ENCODE data around the gene HTRA3. TPM values are rescaled to one million over a fixed set of nuclear protein-coding genes. Genes with fewer than 3 reads are reported as not detected.

The HTRA3 gene
- total RNA-seq, 1 experiment from 2014 or later, result 0.16 TPM

DNA sequence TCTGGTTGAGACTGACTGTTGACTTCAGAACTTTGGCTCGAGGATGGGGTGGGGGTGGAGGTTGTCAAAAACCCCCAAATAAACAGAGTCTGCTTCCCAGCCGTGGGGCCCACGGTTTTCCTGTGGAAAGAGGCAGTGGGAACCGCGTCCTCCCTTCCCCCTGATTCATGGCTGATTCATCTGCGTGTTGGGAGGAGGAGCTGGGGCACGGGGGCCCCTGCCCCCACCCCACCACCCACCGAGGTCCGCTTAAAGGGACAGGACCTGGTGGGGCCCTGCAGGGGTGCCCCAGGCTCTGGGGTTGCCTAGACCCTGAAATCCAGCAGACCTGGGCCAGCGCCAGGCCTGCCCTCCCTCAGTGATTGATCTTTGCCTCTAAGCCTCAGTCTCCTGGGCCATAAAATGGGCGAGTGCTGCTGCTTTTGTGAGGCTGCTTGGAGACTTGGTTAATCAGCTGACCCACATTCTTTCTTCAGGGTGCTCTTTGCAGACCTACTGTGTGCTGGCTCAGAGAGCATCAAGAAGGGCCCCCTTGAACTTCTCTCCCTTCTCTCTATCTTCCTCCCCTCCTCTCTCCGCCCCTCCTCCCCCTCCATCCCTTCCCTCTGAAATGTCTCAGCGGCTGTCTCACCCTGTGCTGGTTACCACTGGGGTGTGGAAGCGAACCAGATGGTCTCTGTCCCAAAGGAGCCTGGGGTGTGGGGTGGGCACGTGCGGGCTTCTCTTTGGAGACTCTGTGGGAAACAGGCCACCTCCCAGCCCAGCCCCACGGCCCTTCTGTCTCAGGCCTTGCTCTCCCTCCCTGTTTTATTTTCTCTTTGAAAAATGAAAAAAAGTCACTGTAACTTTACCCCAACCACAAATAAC is 9.1 kb downstream of the HTRA3 start:
- DNase-seq (ENCODE audit: low read depth), result peak; percentile 84

- no peak for DNase-seq (ENCODE audit: low read depth)
Observed at GRCh38 chr4:8279321-8280157, 10.0 kb downstream of the HTRA3 start.

DNA sequence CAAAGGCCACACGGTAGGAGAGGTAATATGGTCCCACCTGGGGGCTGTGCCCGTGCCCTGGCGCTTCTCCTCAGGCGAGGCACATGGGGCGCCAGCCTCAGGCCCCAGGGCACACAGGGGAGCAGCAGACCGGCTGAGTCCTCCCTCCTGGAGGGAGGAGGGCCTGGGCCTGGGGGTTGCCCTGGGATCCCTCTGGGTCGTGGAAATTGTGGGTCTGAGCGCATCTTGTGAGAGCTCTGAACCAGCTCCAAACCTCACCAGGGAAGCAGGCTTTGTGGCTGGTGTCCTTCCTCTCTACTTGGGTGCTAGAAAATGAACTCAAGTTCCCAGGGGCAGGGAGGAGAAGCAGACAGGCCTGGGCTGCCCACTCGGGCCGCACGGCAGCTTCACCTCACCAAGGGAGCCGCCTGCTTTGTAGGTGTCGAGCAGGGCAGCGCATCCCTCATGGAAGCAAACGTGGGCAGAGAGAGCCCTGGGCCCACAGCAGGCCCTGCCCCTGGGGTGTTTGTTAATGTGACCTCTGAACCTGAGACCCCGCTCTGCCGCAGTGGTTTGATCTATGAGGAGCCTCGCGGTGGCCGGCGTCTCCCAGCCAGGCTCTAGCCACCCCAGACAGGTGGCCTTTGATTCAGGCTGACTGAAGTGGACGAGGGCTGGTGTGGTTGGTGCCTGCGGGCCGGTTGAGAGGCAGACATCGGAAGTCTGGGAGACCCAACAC is 10.8 kb downstream of the HTRA3 start:
- no peak for DNase-seq (ENCODE audit: low read depth)

DNA sequence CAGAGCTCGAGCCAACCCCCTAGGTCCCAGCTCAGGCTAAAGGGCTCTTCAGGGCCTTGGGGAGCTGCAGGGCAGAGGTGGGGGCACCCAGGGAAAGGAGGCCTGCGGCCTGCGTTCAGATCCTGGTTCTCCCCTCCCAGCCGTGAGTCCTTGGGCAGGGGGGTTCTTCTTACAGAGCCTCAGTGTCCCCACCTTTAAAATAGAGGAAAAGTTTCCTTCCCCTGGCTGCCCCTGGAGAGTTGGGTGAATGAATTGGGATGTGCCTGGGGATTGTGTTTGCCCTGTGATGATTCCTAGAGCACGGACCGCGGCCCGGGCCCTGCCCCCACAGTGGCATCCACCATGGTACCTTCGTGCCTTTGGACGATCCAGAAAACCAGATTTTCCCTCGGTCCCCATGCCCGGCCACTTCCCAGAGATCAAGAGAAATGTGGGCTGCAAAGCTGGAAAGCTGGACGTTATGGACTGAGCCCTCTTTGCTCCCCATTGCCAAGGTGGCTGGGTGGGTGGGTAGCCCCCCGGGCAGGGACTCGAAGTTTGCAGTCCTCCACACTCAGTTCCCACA is 11.4 kb downstream of the HTRA3 start:
- DNase-seq (ENCODE audit: low read depth), result no peak

GRCh38 chr4:8281519-8282133 is 12.1 kb downstream of the HTRA3 start:
- DNase-seq (ENCODE audit: low read depth), result no peak

DNA sequence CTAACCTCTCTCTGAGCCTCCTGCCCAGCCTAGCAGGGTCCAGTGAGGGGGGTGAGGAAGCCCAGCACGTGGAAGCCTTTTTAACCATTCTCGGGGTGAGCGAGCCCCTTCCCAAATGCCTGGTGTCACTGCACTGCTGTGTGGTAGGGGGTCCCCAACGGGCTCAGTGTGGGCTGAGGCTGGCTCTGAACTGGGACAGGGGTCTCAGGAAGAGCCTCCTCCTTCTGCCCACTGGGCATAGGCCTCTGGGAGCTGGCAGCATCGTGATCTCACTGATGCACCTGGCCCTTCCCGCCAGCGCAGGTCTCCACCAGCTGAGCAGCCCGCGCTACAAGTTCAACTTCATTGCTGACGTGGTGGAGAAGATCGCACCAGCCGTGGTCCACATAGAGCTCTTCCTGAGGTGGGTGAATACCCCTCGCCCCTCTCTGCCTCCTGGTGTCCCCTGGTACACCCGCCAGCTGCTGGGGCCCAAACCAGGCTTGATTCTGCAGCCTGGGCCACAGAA is 12.6 kb downstream of the HTRA3 start:
- no peak for DNase-seq (ENCODE audit: low read depth)

DNA sequence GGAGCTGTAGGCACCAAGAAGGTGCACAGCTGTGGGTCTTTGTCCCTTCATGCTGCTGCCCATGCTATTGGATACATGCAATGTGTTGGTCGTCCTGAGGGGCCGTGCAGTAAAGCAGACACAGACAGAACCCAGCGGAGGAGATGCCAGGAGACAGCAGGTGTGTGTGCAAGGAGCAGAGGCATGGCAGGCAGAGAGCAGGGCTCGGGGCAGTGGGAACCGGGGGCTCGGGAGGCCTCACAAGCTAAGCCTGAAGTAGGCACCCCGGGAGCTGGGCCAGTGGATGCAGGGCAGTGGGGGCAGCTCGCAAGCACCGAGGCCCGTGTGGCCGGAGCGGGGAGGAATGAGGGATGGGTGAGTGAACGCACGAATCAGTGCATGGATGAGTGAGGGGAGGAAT is 13.2 kb downstream of the HTRA3 start:
- DNase-seq (ENCODE audit: low read depth), result no peak

DNA sequence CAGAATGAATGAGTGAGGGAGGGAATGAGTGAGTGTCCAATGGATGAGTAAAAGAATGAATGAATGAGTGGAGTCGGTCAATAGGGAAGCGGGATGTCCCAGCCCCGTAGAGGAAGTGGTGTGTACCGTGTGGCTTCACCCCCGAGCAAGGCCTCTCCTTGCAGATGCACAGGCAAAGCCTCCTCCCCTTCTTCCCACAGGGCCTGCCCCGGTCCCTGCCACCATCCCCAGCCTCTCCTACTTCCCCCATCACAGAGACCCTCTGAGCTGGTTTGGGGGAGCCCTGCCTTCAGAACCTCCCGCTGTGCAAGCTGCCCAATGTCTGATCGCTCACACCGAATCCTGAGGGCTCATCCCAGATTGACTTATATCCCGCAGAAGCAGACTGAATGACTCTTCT is 13.6 kb downstream of the HTRA3 start:
- DNase-seq (ENCODE audit: low read depth), result no peak

GRCh38 chr4:8283631-8284121 is 14.1 kb downstream of the HTRA3 start:
- no peak for DNase-seq (ENCODE audit: low read depth)

DNA sequence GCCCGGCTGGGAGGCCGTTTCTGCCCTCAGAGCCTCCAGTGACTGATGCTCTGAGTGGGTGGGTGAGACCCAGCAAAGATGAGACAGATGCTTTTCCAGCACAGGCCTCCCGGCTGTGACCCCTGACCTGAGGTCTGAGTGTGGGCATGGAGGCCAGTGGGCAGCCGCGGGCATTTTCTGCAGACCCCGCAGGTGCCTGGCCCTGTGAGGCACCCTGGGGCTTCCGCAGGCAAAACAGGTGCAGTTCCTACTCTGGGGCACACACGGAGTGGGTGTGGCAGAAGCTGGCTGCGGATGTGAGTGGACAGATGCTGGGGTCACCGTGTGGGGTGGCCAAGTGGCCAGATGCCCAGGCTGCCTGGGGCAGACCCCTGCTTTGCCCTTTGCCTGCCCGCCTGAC is 14.8 kb downstream of the HTRA3 start:
- no peak for DNase-seq (ENCODE audit: low read depth)

DNA sequence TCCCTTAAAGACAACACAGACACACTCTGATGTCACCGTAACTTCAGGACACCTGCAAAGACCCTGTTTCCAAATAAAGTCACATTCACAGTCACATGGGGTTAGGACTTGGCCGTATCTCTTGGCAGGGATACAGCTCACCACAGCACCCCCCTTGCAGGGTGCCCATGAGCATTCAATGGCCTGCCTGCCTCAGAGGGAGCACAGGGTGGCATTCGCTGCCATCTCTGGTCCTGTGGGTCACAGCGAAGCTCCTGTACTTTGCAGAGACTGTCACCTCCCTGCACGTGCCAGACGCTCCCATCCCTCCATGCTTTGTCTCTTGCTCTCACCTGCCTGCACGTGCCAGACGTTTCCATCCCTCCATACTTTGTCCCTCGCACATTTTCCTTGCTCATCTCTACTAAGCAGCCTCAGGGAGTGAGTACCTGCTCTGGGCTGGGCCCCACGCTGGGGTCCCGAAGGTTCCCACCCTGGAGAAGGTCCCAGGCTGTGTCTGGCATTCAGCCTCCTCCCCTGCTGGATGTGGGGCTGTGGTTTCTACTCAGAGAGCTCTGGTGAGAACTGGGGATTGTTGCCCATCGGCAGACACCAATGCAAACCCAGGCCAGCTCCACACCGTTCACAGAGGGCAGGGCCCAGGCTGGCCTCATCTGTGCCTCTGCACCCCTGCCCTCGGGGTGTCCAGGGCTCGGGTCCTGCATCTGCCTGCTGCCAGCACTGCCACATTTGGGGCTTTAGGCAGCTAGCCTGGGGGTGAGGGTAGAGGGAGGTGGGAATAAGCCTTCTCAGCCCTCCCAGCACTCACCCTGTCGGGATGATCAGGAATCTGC is 15.8 kb downstream of the HTRA3 start:
- no peak for DNase-seq (ENCODE audit: low read depth)

- no peak for DNase-seq (ENCODE audit: low read depth)
Observed at GRCh38 chr4:8285976-8286718, 16.6 kb downstream of the HTRA3 start.

DNA sequence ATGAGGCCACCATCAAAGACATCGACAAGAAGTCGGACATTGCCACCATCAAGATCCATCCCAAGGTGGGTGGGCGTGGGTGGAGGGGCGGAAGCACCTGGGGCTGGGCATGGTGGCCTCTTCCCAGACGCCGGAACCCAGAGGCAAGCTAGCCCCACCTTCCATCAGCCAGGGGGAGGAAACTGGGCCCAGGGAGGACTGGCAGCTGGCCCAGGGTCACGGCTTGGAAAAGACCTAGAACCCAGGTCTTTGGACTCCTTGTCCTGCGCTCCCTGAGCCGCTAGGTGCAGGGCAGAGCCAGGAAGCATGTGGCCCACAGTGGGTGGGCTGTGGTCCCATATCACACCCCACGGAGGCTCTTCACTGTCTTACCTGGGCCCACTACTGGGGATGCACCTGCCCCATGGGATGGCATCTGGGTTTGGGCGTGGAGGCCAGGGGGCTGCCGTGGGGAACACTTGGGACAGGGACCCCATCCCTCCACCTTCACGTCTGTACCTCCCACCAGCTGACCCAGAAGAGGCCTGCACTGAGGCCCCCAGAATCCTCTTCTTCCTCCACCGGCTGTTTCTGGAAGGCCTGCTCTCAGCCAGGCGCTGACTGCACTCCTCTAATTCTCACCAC is 17.3 kb downstream of the HTRA3 start:
- no peak for DNase-seq (ENCODE audit: low read depth)

DNA sequence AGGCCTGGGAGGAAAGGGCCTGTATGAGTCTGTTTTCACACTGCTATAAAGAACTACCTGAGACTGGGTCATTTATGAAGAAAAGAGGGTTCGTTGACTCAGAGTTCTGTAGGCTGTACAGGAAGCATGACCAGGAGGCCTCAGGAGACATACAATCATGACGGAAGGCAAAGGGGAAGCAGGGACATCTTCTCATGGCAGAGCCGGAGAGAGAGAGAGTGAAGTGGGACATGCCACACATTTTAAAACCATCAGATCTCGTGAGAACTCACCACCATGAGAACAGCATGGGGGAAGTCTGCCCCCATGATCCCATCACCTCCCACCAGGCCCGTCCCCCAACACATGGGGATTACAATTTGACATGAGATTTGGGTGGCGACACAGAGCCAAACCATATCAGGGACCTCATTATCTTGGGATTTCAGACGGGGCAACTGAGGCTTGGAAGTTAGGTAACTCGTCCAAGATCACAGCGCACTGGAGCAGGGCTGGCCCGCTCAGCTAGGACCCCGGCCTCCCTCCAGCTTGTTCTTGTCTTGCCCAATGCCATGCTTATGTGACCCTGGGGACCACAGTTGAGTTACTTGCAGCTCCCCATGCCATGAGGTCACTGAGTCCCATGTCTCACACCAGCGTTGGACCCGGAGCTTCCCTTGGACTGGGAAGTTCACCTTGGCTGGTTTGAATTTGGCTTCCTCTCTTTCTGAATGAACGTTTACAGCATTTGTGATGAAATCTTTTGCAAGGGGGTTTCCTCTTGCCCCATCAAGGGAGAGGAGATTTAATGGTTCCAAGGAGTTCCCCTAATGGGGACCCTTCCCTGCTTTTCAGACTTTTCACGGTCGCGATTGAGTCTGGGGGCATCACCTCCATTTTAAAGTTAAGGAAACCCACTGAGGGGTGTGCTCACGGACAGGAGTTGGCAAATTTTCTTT is 18.1 kb downstream of the HTRA3 start:
- DNase-seq (ENCODE audit: low read depth), result no peak

GRCh38 chr4:8289151-8289750 is 19.7 kb downstream of the HTRA3 start:
- DNase-seq (ENCODE audit: low read depth), result no peak

GRCh38 chr4:8289956-8290700 is 20.6 kb downstream of the HTRA3 start:
- DNase-seq (ENCODE audit: low read depth), result no peak

- DNase-seq (ENCODE audit: low read depth), result no peak
Observed at GRCh38 chr4:8290701-8290970, 21.1 kb downstream of the HTRA3 start.
